Measurements from ENCODE around the gene DSCAM.

Gene DSCAM

GRCh38 chr21:40587736-40588346 is 259.1 kb downstream of the DSCAM start:
- H3K4me3 ChIP-seq (ENCODE audit: low read depth, low read length), result no peak overlapping the region
- no peak for TF ChIP-seq CTCF (conservative IDR thresholded peaks at IDR 0.05; ENCODE audit: low read depth, low read length)
- no peak for DNase-seq (ENCODE audit: low read depth)

GRCh38 chr21:40586575-40586974 is 260.4 kb downstream of the DSCAM start:
- TF ChIP-seq CTCF (conservative IDR thresholded peaks at IDR 0.05; ENCODE audit: low read depth, low read length), result no peak
- no peak overlapping the region for H3K4me3 ChIP-seq (ENCODE audit: low read depth, low read length)
- no peak for DNase-seq (ENCODE audit: low read depth)

DNA sequence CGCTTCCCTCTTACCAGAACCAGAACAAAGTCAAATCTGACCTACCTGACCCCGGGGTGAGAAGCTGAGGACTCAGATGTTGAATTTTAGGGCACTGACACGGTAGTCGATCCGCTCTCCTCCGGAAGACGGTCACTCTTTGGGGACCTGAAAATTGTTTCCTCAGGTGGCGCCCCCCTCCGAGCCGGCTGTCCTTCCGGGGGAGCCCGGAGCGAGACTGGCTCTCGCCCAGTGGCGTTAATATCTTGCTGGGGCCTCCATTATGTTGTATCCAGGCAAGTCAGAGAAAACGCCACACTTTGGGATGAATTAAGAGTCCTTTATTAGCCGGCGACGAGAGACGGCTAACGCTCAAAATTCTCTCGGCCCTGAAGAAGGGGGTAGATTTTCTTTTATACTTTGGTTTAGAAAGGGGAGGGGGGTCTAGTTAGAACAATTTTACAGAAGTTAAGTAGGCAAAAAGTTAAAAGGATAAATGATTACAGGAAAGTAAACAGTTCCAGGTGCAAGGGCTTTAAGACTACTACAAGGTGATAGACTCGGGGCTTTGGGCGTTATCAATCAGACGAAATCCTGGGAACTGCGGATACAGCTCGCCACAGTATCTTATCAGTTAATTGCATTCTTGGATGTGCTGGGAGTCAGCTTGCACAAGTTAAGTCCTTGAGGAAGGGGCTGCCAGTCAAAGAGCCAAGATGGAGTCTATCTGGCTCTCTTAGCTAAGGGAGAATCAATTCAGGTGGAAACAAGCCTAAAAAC is 269.5 kb downstream of the DSCAM start:
- no peak overlapping the region for H3K4me3 ChIP-seq (ENCODE audit: low read depth, low read length)
- TF ChIP-seq CTCF (conservative IDR thresholded peaks at IDR 0.05; ENCODE audit: low read depth, low read length), result no peak
- no peak for DNase-seq (ENCODE audit: low read depth)

- no peak overlapping the region for H3K4me3 ChIP-seq (ENCODE audit: low read depth, low read length)
- TF ChIP-seq CTCF (conservative IDR thresholded peaks at IDR 0.05; ENCODE audit: low read depth, low read length), result no peak
- DNase-seq (ENCODE audit: low read depth), result no peak
These were observed 271.0 kb downstream of the DSCAM start for GRCh38 chr21:40575976-40576375.

GRCh38 chr21:40569357-40569756 is 277.6 kb downstream of the DSCAM start:
- H3K4me3 ChIP-seq (ENCODE audit: low read depth, low read length), result no peak overlapping the region
- TF ChIP-seq CTCF (conservative IDR thresholded peaks at IDR 0.05; ENCODE audit: low read depth, low read length), result no peak
- no peak for DNase-seq (ENCODE audit: low read depth)

DNA sequence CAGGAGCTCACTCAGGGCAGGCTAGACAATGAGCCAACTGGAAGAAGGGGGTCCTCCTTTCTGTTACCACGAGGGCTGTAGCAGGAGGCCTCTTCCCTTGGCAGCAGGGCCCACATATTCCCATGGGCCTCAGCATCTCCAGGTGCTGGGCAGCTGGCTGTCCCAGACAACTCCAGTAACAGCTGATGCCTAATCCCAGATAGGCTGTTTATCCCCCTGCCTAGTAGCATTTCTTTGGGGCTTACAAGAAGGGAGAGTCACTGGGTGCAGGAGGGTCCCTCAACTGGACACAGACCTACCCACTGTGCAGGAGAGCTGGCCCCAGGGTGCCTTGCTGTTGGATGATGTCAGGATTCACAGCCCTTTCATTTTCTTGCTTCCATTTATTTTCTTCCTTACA is 278.2 kb downstream of the DSCAM start:
- no peak for TF ChIP-seq CTCF (conservative IDR thresholded peaks at IDR 0.05; ENCODE audit: low read depth, low read length)
- no peak overlapping the region for H3K4me3 ChIP-seq (ENCODE audit: low read depth, low read length)
- DNase-seq (ENCODE audit: low read depth), result no peak

- no peak overlapping the region for H3K4me3 ChIP-seq (ENCODE audit: low read depth, low read length)
- DNase-seq (ENCODE audit: low read depth), result no peak
- no peak for TF ChIP-seq CTCF (conservative IDR thresholded peaks at IDR 0.05; ENCODE audit: low read depth, low read length)
These were observed 279.5 kb downstream of the DSCAM start for GRCh38 chr21:40567501-40567900.
